ENCODE measurements around the gene TLE3.

DNA sequence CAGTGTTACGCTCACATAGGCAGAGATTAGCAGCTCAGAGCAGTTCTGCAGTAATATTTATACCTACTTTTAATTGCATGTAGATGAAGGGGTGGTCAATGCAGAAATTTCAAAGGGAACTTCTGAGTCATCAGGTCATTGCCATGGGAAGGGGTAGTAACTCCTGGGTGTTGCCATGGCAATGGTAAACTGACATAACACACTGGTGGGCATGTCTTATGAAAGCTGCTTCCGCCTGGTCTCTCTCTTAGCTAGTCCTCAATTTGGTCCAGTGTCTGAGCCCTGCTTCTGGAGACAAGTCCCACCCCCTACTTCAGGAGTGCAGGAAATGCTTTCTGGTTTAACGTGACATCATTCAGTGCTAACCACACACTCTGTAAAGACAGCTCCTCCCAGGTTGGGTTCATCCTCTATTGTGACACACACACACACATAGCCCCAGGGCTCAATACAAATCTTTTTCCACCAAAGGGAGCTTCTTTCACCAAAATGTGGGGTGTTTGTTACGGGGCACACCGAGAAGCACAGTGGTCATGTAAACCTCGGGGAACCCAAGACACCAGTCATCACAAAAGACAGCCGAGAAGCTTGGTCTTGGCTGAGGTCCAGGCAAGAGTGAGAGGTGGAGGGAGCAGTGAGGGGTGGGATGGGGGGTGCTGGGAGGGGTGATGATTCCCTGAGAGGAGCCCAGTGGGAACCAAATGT, 74.5 kb downstream of the TLE3 start:
- TF ChIP-seq POLR2AphosphoS5 (IDR thresholded peaks at IDR 0.05; ENCODE audit: borderline replicate concordance, low read depth, low read length): no peak
- TF ChIP-seq EZH2 (IDR thresholded peaks at IDR 0.05): no peak
- no peak for TF ChIP-seq FOXP2 (optimal IDR thresholded peaks at IDR 0.05; ENCODE audit: control extremely low read depth, extremely low read length, insufficient read depth)

Data from SK-N-MC (cell line).